ENCODE data around the gene MILR1.
"Not testable (repeated sequence)": the region's sequence is repeated elsewhere in the genome, so short reads cannot be mapped to it uniquely, and the experiment has no call there.

The MILR1 gene

DNA sequence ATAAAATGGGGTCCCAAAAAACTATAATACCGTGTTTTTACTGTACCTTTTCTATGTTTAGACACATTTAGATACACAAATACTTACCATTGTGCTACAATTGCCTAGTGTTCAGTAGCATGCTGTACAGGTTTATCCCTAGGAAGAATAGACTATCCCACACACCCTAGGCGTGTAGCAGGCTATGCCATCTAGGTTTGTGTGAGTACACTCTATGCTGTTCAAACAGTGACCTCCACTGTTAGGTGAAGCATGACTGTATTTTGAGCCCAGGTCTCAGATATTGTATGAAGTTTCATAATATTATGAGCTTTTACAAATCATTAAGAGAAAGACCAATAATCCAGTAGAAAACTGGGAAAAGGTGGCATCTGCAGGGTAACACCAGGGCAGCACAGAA lies 23.6 kb downstream of the MILR1 start:
- DNase-seq = no peak

- no peak for DNase-seq
Measured at GRCh38 chr17:64477849-64478248, 28.9 kb downstream of the MILR1 start.

- DNase-seq = no peak
Measured at GRCh38 chr17:64480951-64481350, 32.0 kb downstream of the MILR1 start.

DNA sequence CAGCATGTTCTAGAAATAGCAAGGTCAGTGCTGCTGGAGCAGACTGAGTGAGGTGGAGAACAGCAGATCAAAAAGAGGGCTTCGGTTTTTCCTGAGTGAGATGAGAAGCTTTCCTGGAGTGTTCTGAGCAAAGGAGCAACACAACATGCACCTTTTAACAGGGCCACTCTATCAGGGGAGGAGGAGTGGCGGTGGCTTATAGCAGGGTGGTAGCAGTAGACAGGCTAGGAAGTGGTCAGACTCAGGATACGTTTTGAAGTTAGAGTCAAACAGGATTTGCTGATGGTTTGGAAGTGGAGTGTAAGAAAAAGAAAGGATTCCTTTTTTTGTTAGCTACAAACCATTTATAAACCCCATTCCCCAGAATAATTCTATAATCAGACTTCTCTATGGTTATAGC lies 35.5 kb downstream of the MILR1 start:
- DNase-seq = no peak

GRCh38 chr17:64488301-64488700 lies 39.4 kb downstream of the MILR1 start:
- DNase-seq = no peak

- peak in 1 of 2 donors; percentile 70 for DNase-seq
Measured at GRCh38 chr17:64491034-64491860, 42.3 kb downstream of the MILR1 start.

DNA sequence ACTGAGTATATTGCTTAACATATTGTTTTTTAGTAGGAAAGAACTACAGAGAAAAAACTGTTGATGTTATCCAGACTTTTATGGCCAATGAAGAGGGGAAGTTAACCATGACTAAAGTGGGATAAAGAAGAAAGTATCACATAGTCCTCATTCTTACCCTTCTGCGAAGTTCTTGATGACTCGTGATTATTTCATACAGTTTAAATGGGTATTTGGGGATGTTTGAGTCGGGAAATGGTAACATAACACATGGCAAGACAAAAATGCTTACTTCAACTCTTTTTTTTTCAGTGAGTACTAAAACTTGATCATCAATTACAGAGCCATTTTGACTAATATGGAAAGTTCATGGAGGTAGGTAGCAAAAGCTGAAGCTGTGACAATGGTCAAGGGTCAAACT lies 43.1 kb downstream of the MILR1 start:
- no peak for DNase-seq

GRCh38 chr17:64492481-64493109 lies 43.7 kb downstream of the MILR1 start:
- DNase-seq = peak in 1 of 2 donors; percentile 72

DNA sequence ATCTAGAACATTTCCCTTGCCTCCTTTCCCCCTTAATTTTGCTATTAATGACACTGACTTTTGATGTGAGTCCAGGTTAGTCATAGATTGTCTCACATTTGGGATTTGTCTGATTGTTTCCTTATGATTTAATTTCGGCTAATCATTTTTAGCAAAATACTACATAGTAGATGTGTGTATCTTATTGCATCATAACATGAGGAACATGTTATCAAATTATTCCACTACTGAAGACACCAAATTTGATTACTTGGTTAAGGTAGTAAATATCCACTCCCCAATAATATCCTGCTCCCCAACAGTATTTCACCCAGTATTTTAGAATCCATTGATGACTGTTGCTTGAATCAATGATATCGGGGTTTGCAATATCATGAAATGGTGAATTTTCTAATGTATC lies 45.2 kb downstream of the MILR1 start:
- DNase-seq = no peak

- DNase-seq = not testable (repeated sequence)
Measured at GRCh38 chr17:64495300-64495699, 46.4 kb downstream of the MILR1 start.

GRCh38 chr17:64496348-64496785 lies 47.5 kb downstream of the MILR1 start:
- DNase-seq = peak in 1 of 2 donors; percentile 41

GRCh38 chr17:64496786-64497564 lies 48.1 kb downstream of the MILR1 start, which contains the start of gene POLG2:
POLG2 (minus strand) TSS chr17:64497054; CDS start chr17:64496968, 86 bp downstream.
- peak; percentile 89 to 93 for DNase-seq

DNA sequence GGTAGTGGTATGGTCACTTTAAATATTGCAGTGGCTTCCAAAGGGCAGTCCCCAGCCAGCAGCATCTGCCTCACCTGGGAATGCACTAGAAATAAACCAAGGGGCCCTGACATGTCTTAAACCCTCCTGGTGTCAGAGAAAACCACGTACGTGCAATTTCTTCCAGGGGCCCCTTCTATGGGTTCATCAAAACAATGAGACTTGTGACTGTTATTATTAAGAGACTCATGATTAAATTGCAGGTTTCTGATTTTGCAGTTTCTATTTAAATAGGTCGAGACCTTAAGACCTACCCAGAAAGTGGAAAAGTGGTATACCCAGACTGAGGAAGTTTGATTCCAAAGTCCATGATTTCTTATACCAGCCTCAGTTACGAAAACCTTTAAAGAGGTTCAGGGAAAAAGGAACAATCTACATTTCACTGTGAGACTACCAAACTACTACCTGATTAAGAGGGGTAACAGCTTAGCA lies 48.7 kb downstream of the MILR1 start:
- no peak for DNase-seq

DNA sequence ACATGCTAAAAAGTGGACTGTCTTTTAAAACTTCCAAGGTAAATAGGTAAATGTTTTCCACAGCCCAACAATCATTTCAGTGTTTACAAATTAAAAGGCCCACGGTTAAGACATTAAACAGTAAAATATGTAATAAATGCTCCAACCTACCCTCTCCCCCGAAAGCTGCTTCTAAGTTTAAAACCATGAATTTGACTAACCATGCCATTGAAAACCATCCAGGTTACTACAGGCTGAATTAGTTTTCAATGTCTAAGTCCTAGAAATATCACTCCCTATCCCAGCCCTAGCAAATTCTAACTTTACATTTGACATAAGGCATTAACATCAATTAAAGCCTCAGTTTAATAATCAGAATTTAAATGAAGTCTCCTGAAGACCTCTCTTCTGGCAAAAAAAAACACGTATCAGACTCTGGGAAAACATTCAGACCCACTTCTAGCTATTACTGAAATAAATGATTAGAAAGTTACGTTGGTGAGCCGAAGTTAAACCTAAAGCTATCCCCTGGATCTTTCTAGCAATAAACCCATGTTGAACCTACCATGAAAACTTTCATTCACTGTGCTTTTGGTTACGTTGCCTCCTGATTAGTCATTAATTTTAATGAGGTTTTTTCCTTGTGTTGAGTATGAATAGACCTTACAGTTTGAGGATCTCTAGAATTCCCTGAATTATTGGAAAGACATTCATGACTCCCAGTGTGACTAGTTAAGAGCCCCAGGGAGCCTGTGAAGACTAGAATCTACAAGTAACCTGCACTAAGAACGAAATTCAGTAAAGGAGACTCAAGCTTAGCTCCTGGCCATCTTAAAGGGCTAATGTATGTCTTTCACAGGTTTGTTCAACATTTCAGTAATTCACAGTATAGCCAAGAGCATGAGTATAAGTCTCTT lies 49.6 kb downstream of the MILR1 start:
- no peak for DNase-seq

GRCh38 chr17:64499805-64500486 lies 51.0 kb downstream of the MILR1 start:
- DNase-seq = no peak

- no peak for DNase-seq
Measured at GRCh38 chr17:64500487-64500859, 51.6 kb downstream of the MILR1 start.

DNA sequence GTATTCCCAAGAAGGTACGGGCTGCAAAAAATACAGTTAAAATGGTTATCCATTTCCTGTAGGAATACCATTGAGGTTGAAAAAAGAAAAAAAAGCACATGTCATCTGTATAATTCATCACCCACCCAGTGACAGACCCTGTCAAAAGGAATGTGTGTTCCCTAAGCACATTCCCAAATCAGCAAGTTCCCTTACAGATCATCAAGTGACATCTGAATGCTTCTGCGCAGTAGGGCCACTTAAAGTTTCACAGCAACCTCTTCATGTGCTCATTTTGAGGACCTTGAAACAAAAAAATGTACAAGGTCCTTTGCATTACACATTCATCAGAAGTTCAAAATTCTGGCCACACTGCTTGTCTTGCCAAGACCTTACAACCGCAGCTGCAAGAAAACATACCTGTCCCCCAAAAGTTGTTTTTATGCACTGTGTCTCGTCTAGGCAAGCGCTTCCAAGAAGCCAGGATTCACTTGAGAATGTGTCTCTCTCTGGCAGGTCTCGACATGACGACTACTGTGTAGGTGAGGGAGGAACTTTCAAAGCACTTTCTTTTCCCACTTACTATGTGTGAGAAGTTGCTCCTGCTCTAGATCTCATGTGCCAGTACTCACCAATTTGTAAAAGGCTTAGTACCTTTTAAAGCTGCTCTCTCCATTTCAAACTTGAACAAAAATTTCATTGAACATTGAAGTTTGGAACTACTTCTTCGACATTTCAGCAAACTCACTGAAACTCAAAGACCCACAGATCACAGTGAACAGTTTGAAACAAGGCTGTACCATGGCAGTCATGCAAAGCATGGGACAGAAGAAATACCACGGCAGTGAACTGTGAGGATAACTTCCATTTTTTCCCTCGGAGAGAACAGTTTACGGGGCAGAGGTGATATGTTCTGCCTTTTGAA lies 52.2 kb downstream of the MILR1 start:
- no peak for DNase-seq

GRCh38 chr17:64502021-64502420 lies 53.1 kb downstream of the MILR1 start:
- no peak for DNase-seq

DNA sequence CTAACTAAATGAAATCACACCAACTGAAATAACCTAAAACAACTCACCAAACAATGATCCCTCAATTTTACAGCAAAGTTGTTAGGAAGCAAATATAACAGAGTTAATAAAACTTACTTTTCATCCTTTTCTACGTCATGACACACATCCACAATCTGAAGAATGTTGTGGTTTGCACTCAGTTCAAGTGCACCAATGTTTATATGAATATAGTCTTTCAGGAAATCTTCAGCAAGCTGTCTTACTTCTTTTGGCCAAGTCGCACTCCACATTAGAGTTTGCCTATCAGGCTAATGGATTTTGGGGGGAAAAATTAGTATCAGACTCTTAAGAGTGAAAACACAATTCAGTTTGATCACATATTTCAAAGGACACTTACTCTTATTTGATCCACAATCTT lies 53.9 kb downstream of the MILR1 start:
- no peak for DNase-seq

DNA sequence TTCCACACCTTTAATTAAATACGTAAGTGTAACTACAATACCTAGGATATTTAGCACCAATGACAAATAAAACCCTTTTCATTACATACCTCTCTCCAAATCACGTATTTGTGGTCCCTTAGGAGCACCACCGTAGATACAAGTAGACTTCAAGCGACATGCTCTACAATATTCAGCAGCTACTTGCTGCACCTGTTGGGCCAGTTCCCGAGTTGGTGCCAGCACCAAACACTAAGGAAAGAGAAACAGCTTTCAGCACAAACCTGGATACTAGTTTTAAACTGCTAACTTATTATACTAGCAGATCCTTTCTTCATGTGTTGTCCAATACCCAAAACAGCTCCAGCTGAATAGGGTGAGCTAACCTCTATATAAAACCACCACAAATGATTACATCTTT lies 54.4 kb downstream of the MILR1 start:
- no peak for DNase-seq

Measured in inflammatory macrophage treated with lipopolysaccharide for 1 hour (primary cell).